Measurements from ENCODE around the gene DNER. TPM values are rescaled to one million over a fixed set of nuclear protein-coding genes. Genes with fewer than 3 reads are reported as not detected.

Gene DNER
- total and polyA plus RNA-seq, 2 donors (not counting 1 experiment from before 2014, with no cell fraction given), result not detected

DNA sequence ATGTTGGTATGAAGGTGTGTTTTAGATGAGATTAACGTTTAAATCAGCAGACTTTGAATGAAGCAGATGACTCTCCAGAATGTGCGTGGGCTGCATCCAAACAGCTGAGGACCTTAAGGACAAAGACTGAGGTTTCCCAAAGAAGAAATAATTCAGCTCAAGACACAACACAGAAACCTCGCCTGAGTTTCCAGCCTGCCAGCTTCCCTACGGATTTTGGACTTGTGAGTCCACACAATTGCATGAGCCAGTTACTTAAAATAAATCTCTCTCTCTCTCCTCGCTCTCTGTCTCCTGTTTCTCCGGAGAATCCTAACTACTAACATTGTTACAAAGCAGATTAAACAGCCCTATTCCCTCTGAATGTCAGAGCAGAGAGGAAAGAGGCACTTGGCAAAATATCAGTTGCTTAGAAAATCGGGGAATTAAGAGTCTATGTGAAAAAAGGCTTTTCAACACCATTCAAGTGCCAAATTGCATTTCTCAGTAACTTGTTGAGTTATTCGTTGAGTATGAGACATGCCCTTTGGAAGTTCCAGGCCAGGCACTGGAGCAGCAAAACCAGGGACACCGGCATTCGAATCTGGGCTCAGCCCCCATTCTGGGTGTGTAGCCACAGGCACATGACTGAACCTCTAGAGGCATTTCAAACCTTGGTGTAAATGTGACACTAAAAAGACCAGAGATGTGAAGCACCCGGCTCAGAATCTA is 268.7 kb downstream of the DNER start:
- H3K9me3 Mint-ChIP-seq (ENCODE audit: insufficient read depth), result no peaks in the 10 kb centered on the region
- 88% methylated on average over 7 of the region's 11 CpGs for WGBS (ENCODE audit: insufficient coverage)
- DNase-seq, result no peak
- peaks cover 6% of the 10 kb centered on the region for H3K27me3 Mint-ChIP-seq
- H2AFZ ChIP-seq (ENCODE audit: insufficient read depth, low read depth, low read length, poor library complexity, severe bottlenecking), result no peak overlapping the region
- no peak overlapping the region for H3K27ac Mint-ChIP-seq
- H3K27ac ChIP-seq (ENCODE audit: low read length in 2 of 2), result no peak overlapping the region
- no peak for ATAC-seq (ENCODE audit: low read depth)
- no peaks in the 10 kb centered on the region for H3K79me2 ChIP-seq (ENCODE audit: control insufficient read depth, insufficient read depth, low read length)
- H3K4me1 Mint-ChIP-seq, result no peaks in the 10 kb centered on the region
- peaks cover 0 to 4% (median 0%) of the 10 kb centered on the region in 3 donors for H3K9me3 ChIP-seq (ENCODE audit: control extremely low read depth in 1 of 3, control insufficient read depth in 2 of 3, insufficient read depth in 1 of 3, low read length in 2 of 3)
- no peak overlapping the region for H3K4me3 Mint-ChIP-seq
- intact Hi-C loops (cut with micrococcal nuclease), result no loop called here
- no peaks in the 10 kb centered on the region for H3K36me3 ChIP-seq (replicated peaks in 1 of 2; ENCODE audit: control extremely low read depth in 1 of 2, control insufficient read depth in 1 of 2, extremely low read depth in 1 of 2, insufficient read depth in 2 of 2, low read length in 1 of 2)
- H3K27me3 ChIP-seq (replicated peaks in 1 of 4; ENCODE audit: control extremely low read depth in 1 of 4, control insufficient read depth in 3 of 4, insufficient read depth in 4 of 4, low read length in 3 of 4), result no peaks in the 10 kb centered on the region
- H3K9ac ChIP-seq (ENCODE audit: low read length), result no peak overlapping the region
- ChIA-PET CTCF (no interaction called here), POLR2A (no interaction called here)
- TF ChIP-seq, protein P1, sequence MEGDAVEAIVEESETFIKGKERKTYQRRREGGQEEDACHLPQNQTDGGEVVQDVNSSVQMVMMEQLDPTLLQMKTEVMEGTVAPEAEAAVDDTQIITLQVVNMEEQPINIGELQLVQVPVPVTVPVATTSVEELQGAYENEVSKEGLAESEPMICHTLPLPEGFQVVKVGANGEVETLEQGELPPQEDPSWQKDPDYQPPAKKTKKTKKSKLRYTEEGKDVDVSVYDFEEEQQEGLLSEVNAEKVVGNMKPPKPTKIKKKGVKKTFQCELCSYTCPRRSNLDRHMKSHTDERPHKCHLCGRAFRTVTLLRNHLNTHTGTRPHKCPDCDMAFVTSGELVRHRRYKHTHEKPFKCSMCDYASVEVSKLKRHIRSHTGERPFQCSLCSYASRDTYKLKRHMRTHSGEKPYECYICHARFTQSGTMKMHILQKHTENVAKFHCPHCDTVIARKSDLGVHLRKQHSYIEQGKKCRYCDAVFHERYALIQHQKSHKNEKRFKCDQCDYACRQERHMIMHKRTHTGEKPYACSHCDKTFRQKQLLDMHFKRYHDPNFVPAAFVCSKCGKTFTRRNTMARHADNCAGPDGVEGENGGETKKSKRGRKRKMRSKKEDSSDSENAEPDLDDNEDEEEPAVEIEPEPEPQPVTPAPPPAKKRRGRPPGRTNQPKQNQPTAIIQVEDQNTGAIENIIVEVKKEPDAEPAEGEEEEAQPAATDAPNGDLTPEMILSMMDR (IDR thresholded peaks at IDR 0.05), result no peak
- TF ChIP-seq EZH2 (IDR thresholded peaks at IDR 0.05; ENCODE audit: borderline replicate concordance, insufficient read depth, low read depth, low read length, poor library complexity, severe bottlenecking), result no peak
- H4K20me1 ChIP-seq (ENCODE audit: control insufficient read depth, insufficient read depth, low read length, poor library complexity, severe bottlenecking), result no peaks in the 10 kb centered on the region
- no peak overlapping the region for H3K4me3 ChIP-seq (ENCODE audit: control extremely low read depth in 1 of 5, extremely low read depth in 1 of 5, insufficient read depth in 1 of 5, low read depth in 2 of 5, low read length in 4 of 5)
- H3K4me1 ChIP-seq (ENCODE audit: control insufficient read depth in 2 of 2, insufficient read depth in 2 of 2, low read length in 2 of 2), result no peaks in the 10 kb centered on the region
- H3K4me2 ChIP-seq (replicated peaks; ENCODE audit: low read depth, low read length, poor library complexity, severe bottlenecking), result no peak overlapping the region

GRCh38 chr2:229445019-229445418 is 269.3 kb downstream of the DNER start:
- WGBS (ENCODE audit: insufficient coverage), result 88% methylated on average over 4 of the region's 7 CpGs
- ChIA-PET POLR2A (no interaction called here), CTCF (no interaction called here)
- no peak overlapping the region for H3K4me3 ChIP-seq (ENCODE audit: control extremely low read depth in 1 of 5, extremely low read depth in 1 of 5, insufficient read depth in 1 of 5, low read depth in 2 of 5, low read length in 4 of 5)
- H3K27me3 ChIP-seq (replicated peaks in 1 of 4; ENCODE audit: control extremely low read depth in 1 of 4, control insufficient read depth in 3 of 4, insufficient read depth in 4 of 4, low read length in 3 of 4), result no peaks in the 10 kb centered on the region
- no peaks in the 10 kb centered on the region for H3K9me3 Mint-ChIP-seq (ENCODE audit: insufficient read depth)
- no peak overlapping the region for H3K9ac ChIP-seq (ENCODE audit: low read length)
- H3K9me3 ChIP-seq (ENCODE audit: control extremely low read depth in 1 of 3, control insufficient read depth in 2 of 3, insufficient read depth in 1 of 3, low read length in 2 of 3), result peaks cover 0 to 4% (median 0%) of the 10 kb centered on the region in 3 donors
- peaks cover 8% of the 10 kb centered on the region for H3K27me3 Mint-ChIP-seq
- no peak overlapping the region for H3K4me2 ChIP-seq (replicated peaks; ENCODE audit: low read depth, low read length, poor library complexity, severe bottlenecking)
- H3K4me1 ChIP-seq (ENCODE audit: control insufficient read depth in 2 of 2, insufficient read depth in 2 of 2, low read length in 2 of 2), result no peaks in the 10 kb centered on the region
- intact Hi-C loops (cut with micrococcal nuclease), result no loop called here
- no peak for ATAC-seq (ENCODE audit: low read depth)
- H2AFZ ChIP-seq (ENCODE audit: insufficient read depth, low read depth, low read length, poor library complexity, severe bottlenecking), result no peak overlapping the region
- no peak for TF ChIP-seq EZH2 (IDR thresholded peaks at IDR 0.05; ENCODE audit: borderline replicate concordance, insufficient read depth, low read depth, low read length, poor library complexity, severe bottlenecking)
- TF ChIP-seq, protein P1 (IDR thresholded peaks at IDR 0.05), result no peak
- H3K36me3 ChIP-seq (replicated peaks in 1 of 2; ENCODE audit: control extremely low read depth in 1 of 2, control insufficient read depth in 1 of 2, extremely low read depth in 1 of 2, insufficient read depth in 2 of 2, low read length in 1 of 2), result no peaks in the 10 kb centered on the region
- no peaks in the 10 kb centered on the region for H3K79me2 ChIP-seq (ENCODE audit: control insufficient read depth, insufficient read depth, low read length)
- H4K20me1 ChIP-seq (ENCODE audit: control insufficient read depth, insufficient read depth, low read length, poor library complexity, severe bottlenecking), result no peaks in the 10 kb centered on the region
- H3K4me3 Mint-ChIP-seq, result no peak overlapping the region
- no peak overlapping the region for H3K27ac ChIP-seq (ENCODE audit: low read length in 2 of 2)
- H3K4me1 Mint-ChIP-seq, result no peaks in the 10 kb centered on the region
- DNase-seq, result no peak
- H3K27ac Mint-ChIP-seq, result no peak overlapping the region
